ENCODE data around the gene COMMD1.
"Not testable (repeated sequence)": the region's sequence is repeated elsewhere in the genome, so short reads cannot be mapped to it uniquely, and the experiment has no call there.

GRCh38 chr2:62126239-62126638 is 220.8 kb downstream of the COMMD1 start:
- not testable (repeated sequence) for TF ChIP-seq CTCF (conservative IDR thresholded peaks at IDR 0.05; ENCODE audit: low read depth, low read length); EZH2 (IDR thresholded peaks at IDR 0.05; ENCODE audit: borderline replicate concordance, low read depth, low read length, poor library complexity, severe bottlenecking)

All from A673 (cell line).